ENCODE measurements around the gene SLC41A1.

- TF ChIP-seq EGR1 (conservative IDR thresholded peaks at IDR 0.05) (no peak), CREB3 (tag; conservative IDR thresholded peaks at IDR 0.05; ENCODE audit: low read depth) (no peak), SP1 (CRISPR knock-in tag; IDR thresholded peaks at IDR 0.05) (no peak), CTCF (IDR thresholded peaks at IDR 0.05 in 2 of 3, conservative IDR thresholded peaks at IDR 0.05 in 1 of 3; ENCODE audit: insufficient read depth in 2 of 3, low read depth in 1 of 3, low read length in 3 of 3) (no peak), ZNF224 (CRISPR knock-in tag; IDR thresholded peaks at IDR 0.05) (no peak), XRCC4 (IDR thresholded peaks at IDR 0.05; ENCODE audit: extremely low read depth, insufficient read depth, insufficient read length) (no peak), KAT8 (IDR thresholded peaks at IDR 0.05; ENCODE audit: low read depth) (no peak), EZH2 (IDR thresholded peaks at IDR 0.05; ENCODE audit: borderline replicate concordance, low read depth, low read length) (no peak), POLR2AphosphoS5 (IDR thresholded peaks at IDR 0.05; ENCODE audit: control insufficient read depth, insufficient read depth, low read depth, low read length) (no peak), CHD2 (IDR thresholded peaks at IDR 0.05; ENCODE audit: low read depth, low read length) (no peak), DPF2 (IDR thresholded peaks at IDR 0.05) (no peak)
Observed at GRCh38 chr1:205777994-205778393, 35.0 kb downstream of the SLC41A1 start.

All from K562 (cell line).